ENCODE results near the gene RREB1. TPM values are rescaled to one million over a fixed set of nuclear protein-coding genes. Genes with fewer than 3 reads are reported as not detected.
A peak's percentile ranks its signal among the peaks of the same experiment; 100 is the strongest.

The RREB1 gene
- total RNA-seq, 1 donor from 2014 or later: 22.4 TPM

DNA sequence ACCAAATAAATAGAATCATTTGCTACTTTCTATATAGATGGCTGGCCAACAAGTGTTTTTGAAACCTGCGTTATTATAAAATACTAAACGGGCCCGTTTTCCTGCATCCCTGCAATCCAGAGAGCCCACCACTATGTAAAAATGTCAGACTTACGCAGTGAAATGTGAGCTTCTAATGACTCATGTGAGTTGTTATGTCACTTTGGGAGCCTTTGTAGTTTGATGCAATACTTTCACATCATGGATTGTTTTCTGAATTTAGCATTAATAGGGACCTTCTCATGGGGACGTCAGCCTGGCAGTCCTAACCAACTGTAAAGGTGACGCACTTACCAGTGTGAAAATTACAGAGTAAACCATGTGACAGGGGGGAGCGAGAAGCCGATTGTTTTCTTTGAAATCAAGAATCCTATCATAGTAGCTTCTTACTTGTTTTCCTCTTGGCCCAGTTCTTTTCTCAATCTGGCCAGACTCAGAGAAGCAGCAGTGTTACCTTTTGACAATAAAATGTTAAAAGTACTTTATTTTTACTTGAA is 130.0 kb downstream of the RREB1 start:
- peaks cover 19 to 39% (median 33%) of the 10 kb centered on the region in 3 donors for H3K4me1 ChIP-seq (ENCODE audit: control insufficient read depth in 3 of 3, insufficient read depth in 3 of 3, low read length in 3 of 3)
- no peaks in the 10 kb centered on the region for H3K27me3 ChIP-seq (ENCODE audit: control insufficient read depth in 3 of 3, insufficient read depth in 3 of 3, low read length in 3 of 3)
- H3K27ac ChIP-seq (ENCODE audit: low read depth, low read length): no peak overlapping the region
- no peak overlapping the region for H3K9ac ChIP-seq (ENCODE audit: low read depth in 1 of 3, low read length in 3 of 3)
- H3K36me3 ChIP-seq (ENCODE audit: control insufficient read depth in 3 of 3, insufficient read depth in 3 of 3, low read length in 3 of 3): peaks cover 0 to 30% (median 20%) of the 10 kb centered on the region in 3 donors
- no peaks in the 10 kb centered on the region for H3K9me3 ChIP-seq (ENCODE audit: control insufficient read depth in 3 of 3, low read length in 3 of 3)
- H3K4me3 ChIP-seq (ENCODE audit: low read length in 3 of 3): no peak overlapping the region

DNA sequence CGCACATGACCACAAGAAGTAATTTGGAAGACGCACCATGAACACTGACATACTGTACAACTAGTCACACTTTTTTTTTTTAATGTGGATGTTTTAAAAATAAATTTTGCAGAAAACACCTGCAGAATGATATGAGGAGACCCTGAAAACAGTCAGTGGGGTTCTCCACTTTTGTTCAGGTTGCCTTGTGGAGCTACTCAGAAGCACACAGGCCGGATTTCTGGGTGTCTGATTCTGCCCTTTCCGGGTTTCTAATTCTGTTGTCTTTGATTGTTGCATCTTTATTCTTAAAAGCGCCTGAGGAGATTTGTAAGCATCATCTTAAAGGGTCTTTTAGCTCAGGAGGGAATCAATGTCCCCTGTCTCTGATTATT is 130.8 kb downstream of the RREB1 start:
- no peak overlapping the region for H3K27ac ChIP-seq (ENCODE audit: low read depth, low read length)
- H3K27me3 ChIP-seq (ENCODE audit: control insufficient read depth in 3 of 3, insufficient read depth in 3 of 3, low read length in 3 of 3): no peaks in the 10 kb centered on the region
- H3K4me1 ChIP-seq (ENCODE audit: control insufficient read depth in 3 of 3, insufficient read depth in 3 of 3, low read length in 3 of 3): peaks cover 27 to 46% (median 40%) of the 10 kb centered on the region in 3 donors
- H3K4me3 ChIP-seq (ENCODE audit: low read length in 3 of 3): no peak overlapping the region
- H3K36me3 ChIP-seq (ENCODE audit: control insufficient read depth in 3 of 3, insufficient read depth in 3 of 3, low read length in 3 of 3): peaks cover 0 to 30% (median 20%) of the 10 kb centered on the region in 3 donors
- no peaks in the 10 kb centered on the region for H3K9me3 ChIP-seq (ENCODE audit: control insufficient read depth in 3 of 3, low read length in 3 of 3)
- no peak overlapping the region for H3K9ac ChIP-seq (ENCODE audit: low read depth in 1 of 3, low read length in 3 of 3)

DNA sequence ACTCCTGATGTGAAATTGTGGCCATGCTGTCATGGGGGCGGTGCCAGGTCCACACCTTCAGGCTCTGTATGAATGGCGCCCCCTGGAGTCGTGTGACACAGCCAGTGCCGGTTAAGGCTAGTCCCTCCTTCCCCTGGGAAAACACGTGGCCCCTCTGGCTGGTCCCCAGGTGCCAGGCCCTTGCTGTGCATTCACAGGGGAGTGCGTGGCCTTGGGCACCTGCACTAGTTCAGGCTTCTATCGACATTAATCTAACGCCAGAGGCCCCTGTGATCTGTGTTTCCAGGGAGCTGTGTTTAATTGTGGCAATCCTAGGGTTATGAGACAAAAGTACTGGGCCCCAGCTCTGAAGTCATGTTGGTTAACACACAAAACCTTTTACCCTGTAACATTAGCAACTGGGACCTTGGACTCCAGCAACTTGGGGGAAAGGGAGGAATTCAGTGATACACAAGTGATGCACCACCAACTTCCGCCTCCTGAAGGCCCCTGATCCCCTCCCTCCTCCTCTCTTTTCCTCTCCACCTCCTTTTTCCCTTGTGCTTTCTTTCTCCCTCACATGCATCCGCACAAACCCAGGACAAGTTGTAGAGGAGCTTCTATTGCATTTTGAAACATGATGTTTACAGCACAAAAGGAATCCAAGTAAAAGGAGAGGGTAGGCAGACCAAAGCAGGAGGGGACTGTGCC is 131.3 kb downstream of the RREB1 start:
- Histone ChIP-seq H3K9me3 (ENCODE audit: control insufficient read depth in 3 of 3, low read length in 3 of 3) (no peaks in the 10 kb centered on the region), H3K36me3 (ENCODE audit: control insufficient read depth in 3 of 3, insufficient read depth in 3 of 3, low read length in 3 of 3) (peaks cover 0 to 25% (median 16%) of the 10 kb centered on the region in 3 donors), H3K27me3 (ENCODE audit: control insufficient read depth in 3 of 3, insufficient read depth in 3 of 3, low read length in 3 of 3) (no peaks in the 10 kb centered on the region), H3K27ac (ENCODE audit: low read depth, low read length) (no peak overlapping the region), H3K4me3 (ENCODE audit: low read length in 3 of 3) (no peak overlapping the region), H3K9ac (ENCODE audit: low read depth in 1 of 3, low read length in 3 of 3) (peak overlapping the region in 2 of 3 donors; percentile 34 to 59), H3K4me1 (ENCODE audit: control insufficient read depth in 3 of 3, insufficient read depth in 3 of 3, low read length in 3 of 3) (peaks cover 28 to 49% (median 40%) of the 10 kb centered on the region in 3 donors)

DNA sequence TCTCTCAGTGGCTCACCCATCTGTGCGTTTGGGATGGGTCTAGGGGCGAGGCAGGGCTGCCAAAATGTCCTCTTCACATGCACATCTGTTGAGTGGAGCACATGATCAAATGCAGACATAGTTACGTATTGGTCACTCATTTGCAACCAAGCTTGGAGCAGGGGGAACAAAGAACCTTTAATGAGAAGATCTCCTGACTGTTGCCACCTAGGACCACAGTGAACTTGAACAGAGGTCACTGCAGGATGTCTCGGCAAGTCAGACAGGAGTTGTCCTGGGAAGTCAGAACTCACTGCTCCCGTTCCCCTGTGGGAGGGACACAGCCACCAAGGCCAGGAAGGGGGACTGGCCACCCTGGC is 131.8 kb downstream of the RREB1 start:
- H3K9ac ChIP-seq (ENCODE audit: low read depth in 1 of 3, low read length in 3 of 3): peak overlapping the region in 1 of 3 donors; percentile 34
- H3K27ac ChIP-seq (ENCODE audit: low read depth, low read length): no peak overlapping the region
- no peaks in the 10 kb centered on the region for H3K9me3 ChIP-seq (ENCODE audit: control insufficient read depth in 3 of 3, low read length in 3 of 3)
- H3K4me3 ChIP-seq (ENCODE audit: low read length in 3 of 3): no peak overlapping the region
- no peaks in the 10 kb centered on the region for H3K27me3 ChIP-seq (ENCODE audit: control insufficient read depth in 3 of 3, insufficient read depth in 3 of 3, low read length in 3 of 3)
- peaks cover 28 to 50% (median 40%) of the 10 kb centered on the region in 3 donors for H3K4me1 ChIP-seq (ENCODE audit: control insufficient read depth in 3 of 3, insufficient read depth in 3 of 3, low read length in 3 of 3)
- peaks cover under 1 to 23% (median 16%) of the 10 kb centered on the region in 3 donors for H3K36me3 ChIP-seq (ENCODE audit: control insufficient read depth in 3 of 3, insufficient read depth in 3 of 3, low read length in 3 of 3)

DNA sequence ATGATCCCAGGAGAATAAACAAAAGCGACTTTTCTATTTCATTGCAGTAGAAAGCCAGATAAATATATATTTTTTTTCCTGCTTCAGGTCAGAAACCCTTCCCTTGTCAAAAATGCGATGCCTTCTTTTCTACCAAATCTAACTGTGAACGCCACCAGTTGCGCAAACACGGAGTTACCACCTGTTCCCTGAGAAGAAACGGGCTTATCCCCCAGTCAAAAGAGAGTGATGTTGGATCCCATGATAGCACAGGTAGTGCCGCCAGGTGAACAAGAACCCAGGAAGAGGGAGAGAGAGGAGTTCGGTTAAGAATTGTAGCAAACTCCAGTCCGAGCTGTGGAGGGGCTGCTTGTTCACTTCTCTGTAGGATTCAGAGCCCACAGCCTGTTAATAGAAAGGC is 132.6 kb downstream of the RREB1 start:
- H3K9me3 ChIP-seq (ENCODE audit: control insufficient read depth in 3 of 3, low read length in 3 of 3): no peaks in the 10 kb centered on the region
- no peak overlapping the region for H3K9ac ChIP-seq (ENCODE audit: low read depth in 1 of 3, low read length in 3 of 3)
- H3K27ac ChIP-seq (ENCODE audit: low read depth, low read length): no peak overlapping the region
- no peaks in the 10 kb centered on the region for H3K27me3 ChIP-seq (ENCODE audit: control insufficient read depth in 3 of 3, insufficient read depth in 3 of 3, low read length in 3 of 3)
- H3K36me3 ChIP-seq (ENCODE audit: control insufficient read depth in 3 of 3, insufficient read depth in 3 of 3, low read length in 3 of 3): peaks cover 4 to 20% (median 14%) of the 10 kb centered on the region in 3 donors
- peaks cover 28 to 46% (median 38%) of the 10 kb centered on the region in 3 donors for H3K4me1 ChIP-seq (ENCODE audit: control insufficient read depth in 3 of 3, insufficient read depth in 3 of 3, low read length in 3 of 3)
- no peak overlapping the region for H3K4me3 ChIP-seq (ENCODE audit: low read length in 3 of 3)

- Histone ChIP-seq H3K4me3 (ENCODE audit: low read length in 3 of 3) (no peak overlapping the region), H3K27me3 (ENCODE audit: control insufficient read depth in 3 of 3, insufficient read depth in 3 of 3, low read length in 3 of 3) (no peaks in the 10 kb centered on the region), H3K36me3 (ENCODE audit: control insufficient read depth in 3 of 3, insufficient read depth in 3 of 3, low read length in 3 of 3) (peaks cover 9 to 26% (median 15%) of the 10 kb centered on the region in 3 donors), H3K9me3 (ENCODE audit: control insufficient read depth in 3 of 3, low read length in 3 of 3) (no peaks in the 10 kb centered on the region), H3K4me1 (ENCODE audit: control insufficient read depth in 3 of 3, insufficient read depth in 3 of 3, low read length in 3 of 3) (peaks cover 21 to 38% (median 30%) of the 10 kb centered on the region in 3 donors), H3K9ac (ENCODE audit: low read depth in 1 of 3, low read length in 3 of 3) (peak overlapping the region in 1 of 3 donors; percentile 25), H3K27ac (ENCODE audit: low read depth, low read length) (no peak overlapping the region)
These were observed 133.4 kb downstream of the RREB1 start for GRCh38 chr6:7241160-7241559.

GRCh38 chr6:7241709-7242645 is 134.2 kb downstream of the RREB1 start:
- no peaks in the 10 kb centered on the region for H3K9me3 ChIP-seq (ENCODE audit: control insufficient read depth in 3 of 3, low read length in 3 of 3)
- peak overlapping the region in 2 of 3 donors; percentile 19 to 25 for H3K9ac ChIP-seq (ENCODE audit: low read depth in 1 of 3, low read length in 3 of 3)
- no peak overlapping the region for H3K4me3 ChIP-seq (ENCODE audit: low read length in 3 of 3)
- peak overlapping the region; percentile 51 for H3K27ac ChIP-seq (ENCODE audit: low read depth, low read length)
- H3K36me3 ChIP-seq (ENCODE audit: control insufficient read depth in 3 of 3, insufficient read depth in 3 of 3, low read length in 3 of 3): peaks cover 14 to 31% (median 20%) of the 10 kb centered on the region in 3 donors
- peaks cover 17 to 35% (median 25%) of the 10 kb centered on the region in 3 donors for H3K4me1 ChIP-seq (ENCODE audit: control insufficient read depth in 3 of 3, insufficient read depth in 3 of 3, low read length in 3 of 3)
- no peaks in the 10 kb centered on the region for H3K27me3 ChIP-seq (ENCODE audit: control insufficient read depth in 3 of 3, insufficient read depth in 3 of 3, low read length in 3 of 3)

GRCh38 chr6:7242835-7243178 is 135.0 kb downstream of the RREB1 start:
- no peaks in the 10 kb centered on the region for H3K9me3 ChIP-seq (ENCODE audit: control insufficient read depth in 3 of 3, low read length in 3 of 3)
- H3K27me3 ChIP-seq (ENCODE audit: control insufficient read depth in 3 of 3, insufficient read depth in 3 of 3, low read length in 3 of 3): no peaks in the 10 kb centered on the region
- peaks cover 23 to 37% (median 26%) of the 10 kb centered on the region in 3 donors for H3K36me3 ChIP-seq (ENCODE audit: control insufficient read depth in 3 of 3, insufficient read depth in 3 of 3, low read length in 3 of 3)
- peak overlapping the region; percentile 51 for H3K27ac ChIP-seq (ENCODE audit: low read depth, low read length)
- peak overlapping the region in 1 of 3 donors; percentile 9 for H3K9ac ChIP-seq (ENCODE audit: low read depth in 1 of 3, low read length in 3 of 3)
- H3K4me3 ChIP-seq (ENCODE audit: low read length in 3 of 3): no peak overlapping the region
- H3K4me1 ChIP-seq (ENCODE audit: control insufficient read depth in 3 of 3, insufficient read depth in 3 of 3, low read length in 3 of 3): peaks cover 17 to 35% (median 25%) of the 10 kb centered on the region in 3 donors

- peaks cover 29 to 43% (median 29%) of the 10 kb centered on the region in 3 donors for H3K36me3 ChIP-seq (ENCODE audit: control insufficient read depth in 3 of 3, insufficient read depth in 3 of 3, low read length in 3 of 3)
- no peak overlapping the region for H3K4me3 ChIP-seq (ENCODE audit: low read length in 3 of 3)
- peak overlapping the region in 1 of 3 donors; percentile 55 for H3K9ac ChIP-seq (ENCODE audit: low read depth in 1 of 3, low read length in 3 of 3)
- H3K9me3 ChIP-seq (ENCODE audit: control insufficient read depth in 3 of 3, low read length in 3 of 3): no peaks in the 10 kb centered on the region
- H3K27me3 ChIP-seq (ENCODE audit: control insufficient read depth in 3 of 3, insufficient read depth in 3 of 3, low read length in 3 of 3): no peaks in the 10 kb centered on the region
- H3K27ac ChIP-seq (ENCODE audit: low read depth, low read length): peak overlapping the region; percentile 51
- peaks cover 17 to 35% (median 25%) of the 10 kb centered on the region in 3 donors for H3K4me1 ChIP-seq (ENCODE audit: control insufficient read depth in 3 of 3, insufficient read depth in 3 of 3, low read length in 3 of 3)
These were observed 135.6 kb downstream of the RREB1 start for GRCh38 chr6:7243179-7243981.

All from skeletal muscle tissue (tissue), 4 donors.